WERI-Rb-1 (cell line): ENCODE results near the gene MRPL19.

Source experiments
- DNase-seq: peaks from one replicate; pipeline ENCODE4 v3.0.0-alpha.2; 2020
- H3K27ac ChIP-seq: fragments of 250-450 bp; sonication (Bioruptor Pico); 2 replicates; pipeline ENCODE4 v1.5.1; 2020; ENCODE audit warnings: mild to moderate bottlenecking, moderate library complexity
- H3K27me3 ChIP-seq: fragments of 250-450 bp; sonication (Bioruptor Pico); 2 replicates; pipeline ENCODE4 v1.5.1; 2021; ENCODE audit warnings: mild to moderate bottlenecking, low read depth, moderate library complexity; ENCODE audit not compliant: insufficient read depth, severe bottlenecking
- H3K36me3 ChIP-seq: fragments of 250-450 bp; sonication (Bioruptor Pico); 2 replicates; pipeline ENCODE4 v1.5.1; 2020; ENCODE audit warnings: mild to moderate bottlenecking, moderate library complexity
- H3K4me3 ChIP-seq: 2 replicates; pipeline ENCODE4 v1.5.1; 2011; ENCODE audit warnings: low read depth, mild to moderate bottlenecking, control low read depth, low read length
- H3K9me3 ChIP-seq: fragments of 250-450 bp; sonication (Bioruptor Pico); 2 replicates; pipeline ENCODE4 v1.5.1; 2021; ENCODE audit warnings: mild to moderate bottlenecking, moderate library complexity; ENCODE audit not compliant: severe bottlenecking
- TF ChIP-seq, protein P1 (sequence below): IDR thresholded peaks from 2 replicates; pipeline ENCODE4 v1.5.1; 2011; ENCODE audit warnings: low read depth, mild to moderate bottlenecking, control low read depth, inconsistent platforms, low read length

The MRPL19 gene

DNA sequence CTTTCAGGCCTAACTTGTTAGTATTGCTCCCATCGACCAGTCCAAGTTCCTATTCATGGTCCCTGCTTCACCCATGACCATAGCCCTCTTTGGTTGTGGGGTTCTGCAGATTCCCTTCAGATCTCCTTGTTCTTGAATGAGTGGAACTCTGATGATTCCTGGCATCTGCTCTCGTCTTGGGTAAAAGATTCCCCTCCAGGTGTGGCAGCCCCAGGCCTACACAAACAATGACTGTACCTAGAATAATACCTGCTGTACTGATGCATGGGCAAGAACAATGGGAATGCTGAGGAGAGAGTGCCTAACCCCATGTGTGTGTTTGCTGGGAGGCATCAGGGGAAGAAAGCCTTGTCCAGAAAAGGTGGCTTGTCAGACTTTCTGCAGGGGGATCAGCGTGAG lies 39.2 kb upstream of the MRPL19 start:
- peaks cover 79% of the 10 kb centered on the region for H3K27me3 ChIP-seq
- H3K9me3 ChIP-seq: no peaks in the 10 kb centered on the region
- TF ChIP-seq, protein P1, sequence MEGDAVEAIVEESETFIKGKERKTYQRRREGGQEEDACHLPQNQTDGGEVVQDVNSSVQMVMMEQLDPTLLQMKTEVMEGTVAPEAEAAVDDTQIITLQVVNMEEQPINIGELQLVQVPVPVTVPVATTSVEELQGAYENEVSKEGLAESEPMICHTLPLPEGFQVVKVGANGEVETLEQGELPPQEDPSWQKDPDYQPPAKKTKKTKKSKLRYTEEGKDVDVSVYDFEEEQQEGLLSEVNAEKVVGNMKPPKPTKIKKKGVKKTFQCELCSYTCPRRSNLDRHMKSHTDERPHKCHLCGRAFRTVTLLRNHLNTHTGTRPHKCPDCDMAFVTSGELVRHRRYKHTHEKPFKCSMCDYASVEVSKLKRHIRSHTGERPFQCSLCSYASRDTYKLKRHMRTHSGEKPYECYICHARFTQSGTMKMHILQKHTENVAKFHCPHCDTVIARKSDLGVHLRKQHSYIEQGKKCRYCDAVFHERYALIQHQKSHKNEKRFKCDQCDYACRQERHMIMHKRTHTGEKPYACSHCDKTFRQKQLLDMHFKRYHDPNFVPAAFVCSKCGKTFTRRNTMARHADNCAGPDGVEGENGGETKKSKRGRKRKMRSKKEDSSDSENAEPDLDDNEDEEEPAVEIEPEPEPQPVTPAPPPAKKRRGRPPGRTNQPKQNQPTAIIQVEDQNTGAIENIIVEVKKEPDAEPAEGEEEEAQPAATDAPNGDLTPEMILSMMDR: no peak
- H3K27ac ChIP-seq: no peak overlapping the region
- DNase-seq: no peak
- no peaks in the 10 kb centered on the region for H3K36me3 ChIP-seq
- H3K4me3 ChIP-seq: no peak overlapping the region

DNA sequence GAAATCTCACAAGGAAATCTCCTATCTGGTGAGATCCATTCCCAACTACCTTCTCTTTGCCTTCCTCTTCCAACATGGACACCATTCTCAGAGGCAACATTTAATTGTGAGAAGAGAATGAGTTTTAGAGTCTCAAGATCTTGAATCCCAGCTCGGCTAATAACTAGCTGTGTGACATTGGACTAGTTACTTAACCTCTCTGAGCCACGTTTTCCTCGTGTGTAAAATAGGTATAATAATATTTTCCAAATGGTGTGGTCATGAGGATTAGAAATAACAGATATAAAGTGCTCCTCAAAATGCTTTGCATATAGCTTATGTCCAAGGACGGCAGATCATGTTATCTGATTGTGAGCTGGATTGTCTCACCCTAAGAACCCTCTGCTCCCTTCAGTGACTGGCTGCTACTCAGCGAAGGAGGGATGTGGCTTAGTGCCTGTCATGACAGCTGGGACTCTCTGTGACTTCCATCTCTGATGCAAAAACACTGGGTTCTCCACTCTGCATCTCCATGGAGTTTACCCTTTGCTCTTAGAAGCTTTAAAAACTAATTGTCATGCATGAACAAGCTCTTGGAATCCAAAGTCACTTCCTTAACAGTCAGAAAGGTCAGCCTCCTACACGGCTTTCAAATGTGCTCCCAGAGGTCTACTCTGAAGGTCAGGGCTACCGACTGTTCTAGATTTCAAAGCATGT lies 38.4 kb upstream of the MRPL19 start:
- no peak overlapping the region for H3K4me3 ChIP-seq

DNA sequence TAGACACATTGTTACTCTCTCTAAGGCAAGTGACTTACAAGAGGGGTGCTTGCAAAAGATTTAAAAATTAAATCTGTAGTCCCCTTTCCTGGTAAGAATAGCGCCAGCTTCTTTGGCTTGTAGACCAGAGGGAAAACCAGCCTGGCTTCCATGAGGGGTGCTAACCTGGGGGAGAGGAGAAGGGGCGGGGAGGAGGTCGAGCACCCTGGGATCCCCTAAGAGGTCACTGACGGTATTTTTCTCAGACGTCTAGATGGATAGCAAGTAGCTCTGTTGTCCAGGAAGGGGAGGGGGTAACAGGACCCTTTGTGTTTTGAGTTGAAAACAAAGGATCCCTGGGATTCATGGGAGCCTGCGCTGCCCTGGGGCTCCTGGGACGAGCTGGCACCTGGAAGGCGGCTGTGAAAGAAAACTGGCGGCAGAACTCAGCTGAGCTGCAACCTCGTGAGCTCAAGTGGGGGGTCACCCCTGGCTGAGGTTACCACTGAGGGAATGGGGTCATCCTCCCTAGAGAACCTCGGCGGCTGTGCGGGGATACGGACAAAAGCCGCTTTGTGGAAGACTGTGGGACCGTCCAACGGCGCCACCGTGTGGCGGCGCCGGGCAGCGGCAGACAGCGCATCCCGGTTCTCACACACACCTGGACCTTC lies 37.8 kb upstream of the MRPL19 start:
- Histone ChIP-seq H3K27ac (no peak overlapping the region), H3K4me3 (peak overlapping the region; percentile 36), H3K36me3 (no peaks in the 10 kb centered on the region), H3K27me3 (peaks cover 77% of the 10 kb centered on the region), H3K9me3 (no peaks in the 10 kb centered on the region)
- peak; percentile 67 for DNase-seq
- TF ChIP-seq, protein P1: peak; percentile 99

More for the DNA sequence above, 38.4 kb upstream of the MRPL19 start:
- Histone ChIP-seq H3K36me3 (no peaks in the 10 kb centered on the region), H3K9me3 (no peaks in the 10 kb centered on the region), H3K27ac (no peak overlapping the region), H3K27me3 (peaks cover 79% of the 10 kb centered on the region)
- TF ChIP-seq, protein P1: no peak
- no peak for DNase-seq

DNA sequence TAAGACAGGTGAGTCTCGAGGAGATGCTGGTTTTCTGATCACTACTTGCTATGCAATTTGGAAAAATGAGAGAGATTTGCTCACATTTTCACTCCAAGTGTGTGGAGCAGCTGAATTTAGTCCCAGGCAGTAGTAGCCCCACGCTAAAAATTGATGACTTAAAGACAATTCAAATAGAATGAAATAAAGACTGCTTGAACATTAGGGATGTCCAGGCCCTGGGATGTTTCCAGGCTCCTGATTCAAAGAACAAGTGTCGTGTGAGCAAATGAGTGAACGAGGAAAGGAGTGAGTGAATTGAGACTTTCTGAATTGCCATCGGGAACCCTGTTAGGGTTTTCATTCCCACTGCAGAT lies 37.3 kb upstream of the MRPL19 start:
- no peak for DNase-seq
- no peak overlapping the region for H3K4me3 ChIP-seq
- no peaks in the 10 kb centered on the region for H3K9me3 ChIP-seq
- H3K27me3 ChIP-seq: peaks cover 74% of the 10 kb centered on the region
- H3K27ac ChIP-seq: no peak overlapping the region
- TF ChIP-seq, protein P1: no peak
- H3K36me3 ChIP-seq: no peaks in the 10 kb centered on the region

DNA sequence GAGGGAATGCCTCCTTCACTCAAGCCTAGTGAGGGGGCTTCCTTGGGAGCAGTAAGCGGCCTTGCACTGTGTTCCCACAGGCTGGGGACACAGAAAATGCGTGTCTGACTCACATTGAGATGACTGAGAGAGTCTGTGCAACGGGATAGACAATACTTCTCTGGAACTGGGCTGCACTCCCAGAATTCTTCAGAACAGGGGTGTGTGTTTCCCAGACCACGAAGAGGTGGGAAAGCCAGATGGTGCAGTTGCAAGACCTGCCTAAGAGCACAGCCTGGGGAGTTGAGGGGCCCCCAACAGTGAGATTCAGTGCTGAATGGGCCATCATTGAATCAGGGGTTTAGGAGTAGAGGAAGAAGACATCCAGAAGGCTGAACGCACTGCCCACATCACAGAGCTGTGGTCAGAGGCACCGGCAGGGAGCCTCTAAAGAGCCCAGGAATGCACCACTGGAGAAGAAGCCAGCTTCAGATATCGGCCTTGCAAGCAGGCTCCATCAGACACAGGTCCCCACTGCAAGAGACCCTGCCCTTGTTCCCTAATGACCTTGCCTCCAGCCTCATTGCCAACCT lies 36.6 kb upstream of the MRPL19 start:
- no peaks in the 10 kb centered on the region for H3K36me3 ChIP-seq
- H3K9me3 ChIP-seq: no peaks in the 10 kb centered on the region
- DNase-seq: no peak
- H3K4me3 ChIP-seq: no peak overlapping the region
- peaks cover 71% of the 10 kb centered on the region for H3K27me3 ChIP-seq
- TF ChIP-seq, protein P1: no peak
- H3K27ac ChIP-seq: no peak overlapping the region
